Muscle of arm (tissue), 14 donors: ENCODE measurements around the gene NDUFA9. TPM values are rescaled to one million over a fixed set of nuclear protein-coding genes. Genes with fewer than 3 reads are reported as not detected.
A peak's percentile ranks its signal among the peaks of the same experiment; 100 is the strongest.

Source experiments
- DNase-seq: peaks from one replicate; pipeline ENCODE4 v3.0.0-alpha.2; 2013
- long read RNA-seq, 11 donors: transcript quantifications; one replicate each; lab custom pipeline, GENCODE V29; 2026
- polyA plus RNA-seq, 12 donors: library from polyadenylated mRNA; unstranded; fragments of 120-200 nt; gene quantifications; one replicate each; pipeline ENCODE4 v1.2.1, GENCODE V29; 2013; ENCODE audit not compliant: insufficient read length in 12 of 12

Gene NDUFA9
- 10 to 100 TPM in 11 of 12 donors, not detected in 1; 43.5 to 89.0 (median 74.7) TPM for polyA plus RNA-seq
- long read RNA-seq, donor 1, full-length matches to known transcripts: 36 of 46 reads
- long read RNA-seq, donor 1, partial matches to known transcripts: 10 of 46 reads
- long read RNA-seq, donor 1, other reads (novel, unspliced or antisense): 0 of 46 reads
- long read RNA-seq, donor 2, full-length matches to known transcripts: 55 of 66 reads
- long read RNA-seq, donor 2, partial matches to known transcripts: 11 of 66 reads
- long read RNA-seq, donor 2, other reads (novel, unspliced or antisense): 0 of 66 reads
- long read RNA-seq, donor 3, full-length matches to known transcripts: 11 of 11 reads
- long read RNA-seq, donor 3, partial matches to known transcripts: 0 of 11 reads
- long read RNA-seq, donor 3, other reads (novel, unspliced or antisense): 0 of 11 reads
- long read RNA-seq, donor 4, full-length matches to known transcripts: 13 of 13 reads
- long read RNA-seq, donor 4, partial matches to known transcripts: 0 of 13 reads
- long read RNA-seq, donor 4, other reads (novel, unspliced or antisense): 0 of 13 reads
- long read RNA-seq, donor 5: 0 reads
- long read RNA-seq, donor 6, full-length matches to known transcripts: 21 of 21 reads
- long read RNA-seq, donor 6, partial matches to known transcripts: 0 of 21 reads
- long read RNA-seq, donor 6, other reads (novel, unspliced or antisense): 0 of 21 reads
- long read RNA-seq, donor 7, full-length matches to known transcripts: 8 of 8 reads
- long read RNA-seq, donor 7, partial matches to known transcripts: 0 of 8 reads
- long read RNA-seq, donor 7, other reads (novel, unspliced or antisense): 0 of 8 reads
- long read RNA-seq, donor 8, full-length matches to known transcripts: 45 of 58 reads
- long read RNA-seq, donor 8, partial matches to known transcripts: 13 of 58 reads
- long read RNA-seq, donor 8, other reads (novel, unspliced or antisense): 0 of 58 reads
- long read RNA-seq, donor 9, full-length matches to known transcripts: 21 of 21 reads
- long read RNA-seq, donor 9, partial matches to known transcripts: 0 of 21 reads
- long read RNA-seq, donor 9, other reads (novel, unspliced or antisense): 0 of 21 reads
- long read RNA-seq, donor 10, full-length matches to known transcripts: 34 of 41 reads
- long read RNA-seq, donor 10, partial matches to known transcripts: 7 of 41 reads
- long read RNA-seq, donor 10, other reads (novel, unspliced or antisense): 0 of 41 reads
- long read RNA-seq, donor 11, full-length matches to known transcripts: 36 of 46 reads
- long read RNA-seq, donor 11, partial matches to known transcripts: 10 of 46 reads
- long read RNA-seq, donor 11, other reads (novel, unspliced or antisense): 0 of 46 reads

- peak; percentile 91 for DNase-seq
Observed at GRCh38 chr12:4648501-4649357, at the start of gene NDUFA9, which contains the start of gene AKAP3. NDUFA9 (plus strand) TSS chr12:4649114; CDS start chr12:4649127, 13 bp downstream. AKAP3 (minus strand) TSS chr12:4649051; CDS start chr12:4638196, 10,855 bp downstream.

GRCh38 chr12:4603421-4603820 lies 45.5 kb upstream of the NDUFA9 start:
- DNase-seq: no peak

- no peak for DNase-seq
Observed at GRCh38 chr12:4603946-4604345, 45.0 kb upstream of the NDUFA9 start.

- peak; percentile 53 for DNase-seq
Observed at GRCh38 chr12:4604684-4605193, 44.2 kb upstream of the NDUFA9 start.

GRCh38 chr12:4607056-4607455 lies 41.9 kb upstream of the NDUFA9 start:
- DNase-seq: no peak

- DNase-seq: no peak
Observed at GRCh38 chr12:4609071-4609470, 39.8 kb upstream of the NDUFA9 start.

GRCh38 chr12:4610481-4610880 lies 38.4 kb upstream of the NDUFA9 start:
- no peak for DNase-seq

- no peak for DNase-seq
Observed at GRCh38 chr12:4615667-4616066, 33.2 kb upstream of the NDUFA9 start.

- no peak for DNase-seq
Observed at GRCh38 chr12:4621511-4621910, 27.4 kb upstream of the NDUFA9 start.

- no peak for DNase-seq
Observed at GRCh38 chr12:4626543-4626942, 22.4 kb upstream of the NDUFA9 start.

GRCh38 chr12:4628406-4628805 lies 20.5 kb upstream of the NDUFA9 start:
- DNase-seq: no peak

GRCh38 chr12:4630262-4630661 lies 18.7 kb upstream of the NDUFA9 start:
- DNase-seq: no peak

GRCh38 chr12:4643747-4644146 lies 5.2 kb upstream of the NDUFA9 start:
- no peak for DNase-seq

GRCh38 chr12:4645023-4645422 lies 3.9 kb upstream of the NDUFA9 start:
- DNase-seq: no peak

GRCh38 chr12:4648104-4648500 lies 812 bp upstream of the NDUFA9 start:
- DNase-seq: no peak

- DNase-seq: no peak
Observed at GRCh38 chr12:4649358-4649661, 396 bp downstream of the NDUFA9 start.

- DNase-seq: no peak
Observed at GRCh38 chr12:4653257-4653656, 4.3 kb downstream of the NDUFA9 start.

- DNase-seq: no peak
Observed at GRCh38 chr12:4653691-4654090, 4.8 kb downstream of the NDUFA9 start.

GRCh38 chr12:4663971-4664505 lies 15.1 kb downstream of the NDUFA9 start:
- no peak for DNase-seq

GRCh38 chr12:4665236-4665635 lies 16.3 kb downstream of the NDUFA9 start:
- no peak for DNase-seq
